Coronary artery (tissue), 2 donors: ENCODE results near the gene PPFIA2.
"Not testable (repeated sequence)": the region's sequence is repeated elsewhere in the genome, so short reads cannot be mapped to it uniquely, and the experiment has no call there.

Experiments used
- DNase-seq: peaks from one replicate; pipeline ENCODE4 v3.0.0-alpha.2; 2017; ENCODE audit warnings: low spot score
- H3K27ac ChIP-seq, 2 donors: fragments of 200-600 bp; sonication (generic); one replicate each; pipeline ENCODE4 v1.5.1; 2016 to 2019
- H3K4me3 ChIP-seq: fragments of 200-600 bp; sonication (generic); 2 replicates; pipeline ENCODE4 v1.5.1; 2016; ENCODE audit warnings: mild to moderate bottlenecking, moderate library complexity
- CTCF ChIP-seq: fragments of 200-600 bp; sonication (generic); IDR thresholded peaks from one replicate; pipeline ENCODE4 v1.5.1; 2019; ENCODE audit warnings: antibody characterized with exemption

Gene PPFIA2

GRCh38 chr12:81596558-81596957 lies 162.6 kb downstream of the PPFIA2 start:
- TF ChIP-seq CTCF, result no peak
- Histone ChIP-seq H3K27ac (no peak overlapping the region), H3K4me3 (no peak overlapping the region)
- DNase-seq, result no peak

- H3K27ac ChIP-seq, result no peak overlapping the region
These were observed 167.9 kb downstream of the PPFIA2 start for GRCh38 chr12:81591256-81591655.

GRCh38 chr12:81590703-81591102 lies 168.4 kb downstream of the PPFIA2 start:
- H3K27ac ChIP-seq, DNase-seq, H3K4me3 ChIP-seq: not testable (repeated sequence)

More at GRCh38 chr12:81591256-81591655, 167.9 kb downstream of the PPFIA2 start:
- TF ChIP-seq CTCF, result no peak
- DNase-seq, result no peak
- no peak overlapping the region for H3K4me3 ChIP-seq

GRCh38 chr12:81588235-81589008 lies 170.7 kb downstream of the PPFIA2 start:
- Histone ChIP-seq H3K4me3 (no peak overlapping the region), H3K27ac (no peak overlapping the region)
- no peak for TF ChIP-seq CTCF
- no peak for DNase-seq

GRCh38 chr12:81585787-81586186 lies 173.4 kb downstream of the PPFIA2 start:
- Histone ChIP-seq H3K27ac (no peak overlapping the region), H3K4me3 (no peak overlapping the region)
- no peak for TF ChIP-seq CTCF
- no peak for DNase-seq

GRCh38 chr12:81573228-81573627 lies 185.9 kb downstream of the PPFIA2 start:
- no peak overlapping the region for H3K4me3 ChIP-seq
- DNase-seq, result no peak
- no peak overlapping the region for H3K27ac ChIP-seq
- no peak for TF ChIP-seq CTCF

GRCh38 chr12:81572411-81572810 lies 186.7 kb downstream of the PPFIA2 start:
- no peak for DNase-seq
- no peak for TF ChIP-seq CTCF
- H3K27ac ChIP-seq, result no peak overlapping the region
- no peak overlapping the region for H3K4me3 ChIP-seq
